OCI-LY1 (cell line): ENCODE measurements around the gene SBK3.

Experiments used
- EZH2 ChIP-seq: fragments of 200-600 bp; sonication (generic), shearing (Covaris generic); IDR thresholded peaks from 2 replicates; pipeline ENCODE4 v1.8.0; 2017; ENCODE audit warnings: borderline replicate concordance, mixed run types, mild to moderate bottlenecking, antibody characterized with exemption, low read length, moderate library complexity, mixed read lengths
- TF ChIP-seq, protein P1 (sequence below): fragments of 200-600 bp; sonication (generic), shearing (Covaris generic); IDR thresholded peaks from 2 replicates; pipeline ENCODE4 v1.5.1; 2017; ENCODE audit warnings: mild to moderate bottlenecking, antibody characterized with exemption, low read length, moderate library complexity, mixed read lengths

DNA sequence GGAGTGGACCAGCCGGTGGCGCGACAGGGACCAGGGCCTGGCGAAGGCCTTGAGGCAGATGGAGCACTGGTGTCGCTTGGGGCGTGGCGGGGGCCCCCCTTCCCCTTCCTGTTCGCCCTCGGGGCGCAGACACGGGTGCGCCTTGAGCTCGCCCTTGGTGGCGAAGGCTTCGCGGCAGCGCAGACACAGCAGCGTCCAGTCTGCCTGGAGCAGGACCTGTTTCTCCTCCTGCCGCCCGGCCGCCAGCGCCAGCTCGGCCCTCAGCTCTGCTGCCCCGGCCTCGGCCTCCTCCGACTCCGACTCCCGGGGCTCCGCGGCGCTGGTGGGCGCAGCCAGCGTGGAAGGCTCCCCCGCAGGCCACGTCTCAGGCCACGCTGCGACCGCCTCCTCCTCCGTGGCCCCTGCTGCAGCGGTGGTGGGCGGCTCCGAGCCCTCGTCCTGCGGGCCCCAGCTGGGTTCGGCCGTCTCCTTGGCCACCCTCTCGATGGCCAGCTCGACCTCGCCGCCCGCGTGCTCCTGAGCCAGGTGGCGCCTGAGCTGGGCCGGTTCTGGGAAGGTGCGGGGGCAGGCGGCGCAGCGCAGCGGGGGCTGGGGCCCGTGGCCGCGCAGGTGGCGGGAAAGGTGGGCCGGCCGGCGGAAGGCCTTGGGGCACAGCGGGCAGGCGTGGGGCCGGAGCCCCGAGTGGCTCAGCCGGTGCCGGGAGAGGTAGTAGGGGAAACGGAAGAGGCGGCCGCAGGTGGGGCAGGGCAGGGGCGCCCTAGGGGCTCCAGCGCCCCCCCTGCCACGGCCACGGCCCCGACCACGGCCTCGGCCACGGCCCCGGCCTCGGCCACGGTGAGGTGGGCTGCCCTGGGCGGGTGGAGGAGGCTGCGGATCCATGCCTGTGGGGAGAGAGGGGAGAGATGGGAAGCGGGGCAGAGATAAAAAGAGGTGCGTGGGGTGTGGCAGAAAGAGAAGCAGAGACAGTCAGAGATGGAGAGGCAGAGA lies 33.7 kb upstream of the SBK3 start:
- TF ChIP-seq, protein P1, sequence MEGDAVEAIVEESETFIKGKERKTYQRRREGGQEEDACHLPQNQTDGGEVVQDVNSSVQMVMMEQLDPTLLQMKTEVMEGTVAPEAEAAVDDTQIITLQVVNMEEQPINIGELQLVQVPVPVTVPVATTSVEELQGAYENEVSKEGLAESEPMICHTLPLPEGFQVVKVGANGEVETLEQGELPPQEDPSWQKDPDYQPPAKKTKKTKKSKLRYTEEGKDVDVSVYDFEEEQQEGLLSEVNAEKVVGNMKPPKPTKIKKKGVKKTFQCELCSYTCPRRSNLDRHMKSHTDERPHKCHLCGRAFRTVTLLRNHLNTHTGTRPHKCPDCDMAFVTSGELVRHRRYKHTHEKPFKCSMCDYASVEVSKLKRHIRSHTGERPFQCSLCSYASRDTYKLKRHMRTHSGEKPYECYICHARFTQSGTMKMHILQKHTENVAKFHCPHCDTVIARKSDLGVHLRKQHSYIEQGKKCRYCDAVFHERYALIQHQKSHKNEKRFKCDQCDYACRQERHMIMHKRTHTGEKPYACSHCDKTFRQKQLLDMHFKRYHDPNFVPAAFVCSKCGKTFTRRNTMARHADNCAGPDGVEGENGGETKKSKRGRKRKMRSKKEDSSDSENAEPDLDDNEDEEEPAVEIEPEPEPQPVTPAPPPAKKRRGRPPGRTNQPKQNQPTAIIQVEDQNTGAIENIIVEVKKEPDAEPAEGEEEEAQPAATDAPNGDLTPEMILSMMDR: no peak
- no peak for TF ChIP-seq EZH2
